GM18498 (cell line): Measurements from ENCODE around the gene TTC9C.
"Not testable (repeated sequence)": the region's sequence is repeated elsewhere in the genome, so short reads cannot be mapped to it uniquely, and the experiment has no call there.

ENCODE experiments used
- ATAC-seq: cut with Tn5 transposase; IDR thresholded peaks from one replicate; pipeline ENCODE4 v1.9.1; 2021; ENCODE audit warnings: mild to moderate bottlenecking, moderate library complexity; ENCODE audit not compliant: unreplicated experiment

The TTC9C gene

GRCh38 chr11:62728171-62728988, at the start of gene TTC9C:
Gene TTC9C, plus strand, starts transcription at chr11:62728486. Its CDS starts 363 bp downstream, at chr11:62728849.
- peak; percentile 25 for ATAC-seq

GRCh38 chr11:62678770-62679696, 49.3 kb upstream of the TTC9C start, which contains the start of gene UBXN1:
Gene UBXN1, minus strand, starts transcription at chr11:62679073. Its CDS starts 150 bp downstream, at chr11:62678923.
- ATAC-seq: peak; percentile 73

- ATAC-seq: peak; percentile 64
Measured at GRCh38 chr11:62680825-62681240, 47.5 kb upstream of the TTC9C start.

- no peak for ATAC-seq
Measured at GRCh38 chr11:62682518-62682917, 45.8 kb upstream of the TTC9C start.

GRCh38 chr11:62687508-62688396, 40.5 kb upstream of the TTC9C start:
- no peak for ATAC-seq

GRCh38 chr11:62688491-62688890, 39.8 kb upstream of the TTC9C start:
- no peak for ATAC-seq

- no peak for ATAC-seq
Measured at GRCh38 chr11:62689421-62690183, 38.7 kb upstream of the TTC9C start, which contains the start of gene LRRN4CL. Gene LRRN4CL, minus strand, starts transcription at chr11:62689530. Its CDS starts 1,022 bp downstream, at chr11:62688508.

GRCh38 chr11:62693624-62694023, 34.7 kb upstream of the TTC9C start:
- not testable (repeated sequence) for ATAC-seq

GRCh38 chr11:62694455-62695167, 33.7 kb upstream of the TTC9C start:
- ATAC-seq: no peak

- ATAC-seq: no peak
Measured at GRCh38 chr11:62702246-62702645, 26.0 kb upstream of the TTC9C start.

- not testable (repeated sequence) for ATAC-seq
Measured at GRCh38 chr11:62703921-62704320, 24.4 kb upstream of the TTC9C start.

GRCh38 chr11:62705413-62705812, 22.9 kb upstream of the TTC9C start:
- ATAC-seq: no peak

GRCh38 chr11:62705880-62706849, 22.1 kb upstream of the TTC9C start:
- ATAC-seq: peak; percentile 65

- ATAC-seq: no peak
Measured at GRCh38 chr11:62706850-62707247, 21.4 kb upstream of the TTC9C start.

GRCh38 chr11:62707277-62707861, 20.9 kb upstream of the TTC9C start, which contains the start of the genes BSCL2 and GNG3:
Gene BSCL2, minus strand, starts transcription at chr11:62707424. Its CDS starts 229 bp downstream, at chr11:62707195.
Gene GNG3, plus strand, starts transcription at chr11:62707676. Its CDS starts 620 bp downstream, at chr11:62708296.
- no peak for ATAC-seq

- ATAC-seq: no peak
Measured at GRCh38 chr11:62708392-62708791, 19.9 kb upstream of the TTC9C start.

GRCh38 chr11:62708793-62709192, 19.5 kb upstream of the TTC9C start:
- no peak for ATAC-seq
